Bronchial epithelial cell (primary cell): Measurements from ENCODE around the gene PREB. TPM values are rescaled to one million over a fixed set of nuclear protein-coding genes. Genes with fewer than 3 reads are reported as not detected.
A peak's percentile ranks its signal among the peaks of the same experiment; 100 is the strongest.

Source experiments
- DNase-seq: peaks from one replicate; pipeline ENCODE4 v3.0.0-alpha.2; 2010; ENCODE audit warnings: low read depth
- FAIRE-seq: peaks from 2 replicates; lab custom pipeline; 2011; peaks lifted over from hg19 to GRCh38; lab: Jason Lieb, UNC
- H3K27me3 ChIP-seq: 2 replicates; pipeline ENCODE4 v1.5.1; 2011; ENCODE audit warnings: low read length; ENCODE audit not compliant: control insufficient read depth, insufficient read depth
- H3K36me3 ChIP-seq: 2 replicates; pipeline ENCODE4 v1.5.1; 2011; ENCODE audit warnings: low read length; ENCODE audit not compliant: control insufficient read depth, insufficient read depth
- H3K4me3 ChIP-seq: 2 replicates; pipeline ENCODE4 v1.5.1; 2011; ENCODE audit warnings: mild to moderate bottlenecking, low read depth, low read length, control low read depth
- CTCF ChIP-seq: IDR thresholded peaks from 2 replicates; pipeline ENCODE4 v1.5.1; 2011; ENCODE audit warnings: mild to moderate bottlenecking, moderate library complexity, low read length, control low read depth, inconsistent platforms; ENCODE audit not compliant: insufficient read depth, severe bottlenecking
- total RNA-seq: library from RNA; depleted of rRNA; stranded (reverse); fragments of >200 nt; gene quantifications from 2 replicates; pipeline ENCODE4 v1.2.1, GENCODE V29; 2014

The PREB gene
- total RNA-seq, 1 donor from 2014 or later: 46.1 TPM

GRCh38 chr2:27084297-27085061 is 50.0 kb downstream of the PREB start:
- Histone ChIP-seq H3K36me3 (no peaks in the 10 kb centered on the region), H3K4me3 (no peak overlapping the region), H3K27me3 (no peaks in the 10 kb centered on the region)
- FAIRE-seq (no peak), DNase-seq (no peak)
- no peak for TF ChIP-seq CTCF

DNA sequence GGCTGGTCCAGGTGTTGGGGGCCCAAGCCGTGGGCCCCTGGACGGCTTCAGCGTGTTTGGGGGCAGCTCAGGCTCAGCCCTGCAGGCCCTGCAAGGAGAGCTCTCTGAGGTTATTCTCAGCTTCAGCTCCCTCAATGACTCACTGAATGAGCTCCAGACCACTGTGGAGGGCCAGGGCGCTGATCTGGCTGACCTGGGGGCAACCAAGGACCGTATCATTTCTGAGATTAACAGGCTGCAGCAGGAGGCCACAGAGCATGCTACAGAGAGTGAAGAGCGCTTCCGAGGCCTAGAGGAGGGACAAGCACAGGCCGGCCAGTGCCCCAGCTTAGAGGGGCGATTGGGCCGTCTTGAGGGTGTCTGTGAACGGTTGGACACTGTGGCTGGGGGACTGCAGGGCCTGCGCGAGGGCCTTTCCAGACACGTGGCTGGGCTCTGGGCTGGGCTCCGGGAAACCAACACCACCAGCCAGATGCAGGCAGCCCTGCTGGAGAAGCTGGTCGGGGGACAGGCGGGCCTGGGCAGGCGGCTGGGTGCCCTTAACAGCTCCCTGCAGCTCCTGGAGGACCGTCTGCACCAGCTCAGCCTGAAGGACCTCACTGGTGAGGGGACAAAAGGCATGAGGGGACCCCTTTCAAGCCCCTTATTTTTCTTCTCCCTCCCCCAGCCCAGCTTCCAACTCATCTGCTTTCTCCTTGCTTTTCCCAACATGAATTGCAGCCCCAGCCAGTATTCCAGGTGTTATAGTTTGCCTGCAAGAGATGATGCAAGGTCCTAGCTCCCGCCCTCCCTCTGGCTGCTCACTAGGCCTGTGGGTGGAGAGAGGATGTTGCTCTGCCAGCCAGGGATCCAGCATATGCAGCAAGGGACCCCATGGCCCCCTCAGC is 50.8 kb downstream of the PREB start:
- Histone ChIP-seq H3K36me3 (no peaks in the 10 kb centered on the region), H3K27me3 (no peaks in the 10 kb centered on the region), H3K4me3 (no peak overlapping the region)
- DNase-seq: peak; percentile 30
- no peak for FAIRE-seq
- no peak for TF ChIP-seq CTCF

DNA sequence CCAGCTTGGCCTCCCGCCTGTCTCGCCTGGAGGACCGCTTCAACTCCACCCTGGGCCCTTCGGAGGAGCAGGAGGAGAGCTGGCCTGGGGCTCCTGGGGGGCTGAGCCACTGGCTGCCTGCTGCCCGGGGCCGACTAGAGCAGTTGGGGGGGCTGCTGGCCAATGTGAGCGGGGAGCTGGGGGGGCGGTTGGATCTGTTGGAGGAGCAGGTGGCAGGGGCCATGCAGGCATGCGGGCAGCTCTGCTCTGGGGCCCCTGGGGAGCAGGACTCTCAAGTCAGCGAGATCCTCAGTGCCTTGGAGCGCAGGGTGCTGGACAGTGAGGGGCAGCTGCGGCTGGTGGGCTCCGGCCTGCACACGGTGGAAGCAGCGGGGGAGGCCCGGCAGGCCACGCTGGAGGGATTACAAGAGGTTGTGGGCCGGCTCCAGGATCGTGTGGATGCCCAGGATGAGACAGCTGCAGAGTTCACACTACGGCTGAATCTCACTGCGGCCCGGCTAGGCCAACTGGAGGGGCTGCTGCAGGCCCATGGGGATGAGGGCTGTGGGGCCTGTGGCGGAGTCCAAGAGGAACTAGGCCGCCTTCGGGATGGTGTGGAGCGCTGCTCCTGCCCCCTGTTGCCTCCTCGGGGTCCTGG is 51.5 kb downstream of the PREB start:
- no peak for FAIRE-seq
- Histone ChIP-seq H3K4me3 (no peak overlapping the region), H3K27me3 (no peaks in the 10 kb centered on the region), H3K36me3 (no peaks in the 10 kb centered on the region)
- TF ChIP-seq CTCF: no peak
- no peak for DNase-seq

GRCh38 chr2:27081984-27082772 is 52.3 kb downstream of the PREB start:
- TF ChIP-seq CTCF: no peak
- FAIRE-seq (no peak), DNase-seq (no peak)
- H3K4me3 ChIP-seq: no peak overlapping the region
- H3K27me3 ChIP-seq: no peaks in the 10 kb centered on the region
- H3K36me3 ChIP-seq: no peaks in the 10 kb centered on the region

Other genes with a start within 250 kb of the PREB start
- gene MAPRE3, start 164.0 kb downstream of the PREB start, total RNA-seq: 1.6 and 2.8 TPM in 2 replicates
- 15.8 and 17.3 TPM in 2 replicates for gene TMEM214, start 101.7 kb downstream of the PREB start, total RNA-seq
- gene AGBL5, start 83.0 kb downstream of the PREB start, total RNA-seq: 9.2 and 16.5 TPM in 2 replicates
- gene OST4, start 63.0 kb downstream of the PREB start, total RNA-seq: 226 and 277 TPM in 2 replicates
- gene EMILIN1, start 56.0 kb downstream of the PREB start, total RNA-seq: under 0.01 and 1.6 TPM in 2 replicates
- gene KHK, start 47.9 kb downstream of the PREB start, total RNA-seq: 0.53 and 0.77 TPM in 2 replicates
- gene CGREF1, start 15.5 kb downstream of the PREB start, total RNA-seq: 0.26 and 0.53 TPM in 2 replicates
- gene ABHD1, start 10.8 kb downstream of the PREB start, total RNA-seq: not detected in 2 replicates
- gene PRR30, start 4.8 kb upstream of the PREB start, total RNA-seq: not detected in 2 replicates
- gene TCF23, start 14.4 kb upstream of the PREB start, total RNA-seq: under 0.01 TPM in 1 of 2 replicates, not detected in the other
- 184 and 257 TPM in 2 replicates for gene ATRAID, start 77.4 kb upstream of the PREB start, total RNA-seq
- 6.3 and 21.1 TPM in 2 replicates for gene SLC5A6, start 77.6 kb upstream of the PREB start, total RNA-seq
- 21.6 and 24.3 TPM in 2 replicates for gene CAD, start 82.7 kb upstream of the PREB start, total RNA-seq
- not detected in 2 replicates for gene SLC30A3, start 128.4 kb upstream of the PREB start, total RNA-seq
- gene DNAJC5G, start 140.8 kb upstream of the PREB start, total RNA-seq: not detected in 2 replicates
- gene TRIM54, start 147.8 kb upstream of the PREB start, total RNA-seq: not detected in 2 replicates
- 0.51 and 1.8 TPM in 2 replicates for gene UCN, start 173.8 kb upstream of the PREB start, total RNA-seq
- 43.3 and 55.3 TPM in 2 replicates for gene MPV17, start 188.5 kb upstream of the PREB start, total RNA-seq
- 19.2 and 20.9 TPM in 2 replicates for gene GTF3C2, start 222.1 kb upstream of the PREB start, total RNA-seq
- gene EIF2B4, start 235.7 kb upstream of the PREB start, total RNA-seq: 29.7 and 32.4 TPM in 2 replicates
- gene SNX17, start 236.0 kb upstream of the PREB start, total RNA-seq: 99.3 and 102 TPM in 2 replicates
- 7.1 and 9.5 TPM in 2 replicates for gene ZNF513, start 246.1 kb upstream of the PREB start, total RNA-seq